ENCODE results near the gene WWOX. TPM values are rescaled to one million over a fixed set of nuclear protein-coding genes. Genes with fewer than 3 reads are reported as not detected.

WWOX gene
- total RNA-seq, 6 experiments from 2014 or later: 13.0 to 24.3 (median 16.5) TPM

GRCh38 chr16:78984887-78985464, 885.5 kb downstream of the WWOX start:
- ATAC-seq (peak; percentile 92 to 96 (median 93)), DNase-seq (peak; percentile 72 to 87 (median 81))
- 37% methylated on average over 12 of the region's 12 CpGs for WGBS (ENCODE audit: insufficient coverage, low coverage, low lambda C conversion rate, missing lambda C conversion rate)
- Histone ChIP-seq H3K4me1 (peaks cover 0 to 10% (median 0%) of the 10 kb centered on the region in 4 donors), H3K9me3 (no peaks in the 10 kb centered on the region), H3K36me3 (no peaks in the 10 kb centered on the region), H3K27me3 (no peaks in the 10 kb centered on the region), H3K27ac (no peak overlapping the region), H3K4me3 (peak overlapping the region in 2 of 3 donors; percentile 6 to 25)
- intact Hi-C loops (cut with DNase I): no loop called here
- TF ChIP-seq CTCF (IDR thresholded peaks at IDR 0.05) (no peak), POLR2A (IDR thresholded peaks at IDR 0.05) (no peak)

GRCh38 chr16:78985716-78986605, 886.5 kb downstream of the WWOX start:
- 87% methylated on average over 11 of the region's 13 CpGs for WGBS (ENCODE audit: insufficient coverage, low coverage, low lambda C conversion rate, missing lambda C conversion rate)
- Histone ChIP-seq H3K27ac (no peak overlapping the region), H3K4me3 (no peak overlapping the region), H3K36me3 (no peaks in the 10 kb centered on the region), H3K4me1 (peaks cover 0 to 10% (median 0%) of the 10 kb centered on the region in 4 donors), H3K9me3 (no peaks in the 10 kb centered on the region), H3K27me3 (no peaks in the 10 kb centered on the region)
- no peak for ATAC-seq
- no peak for TF ChIP-seq CTCF (IDR thresholded peaks at IDR 0.05)
- TF ChIP-seq POLR2A (IDR thresholded peaks at IDR 0.05): no peak
- intact Hi-C loops (cut with DNase I): no loop called here
- DNase-seq: no peak

GRCh38 chr16:78987666-78988065, 888.2 kb downstream of the WWOX start:
- Histone ChIP-seq H3K9me3 (no peaks in the 10 kb centered on the region), H3K36me3 (no peaks in the 10 kb centered on the region), H3K27ac (no peak overlapping the region), H3K27me3 (no peaks in the 10 kb centered on the region), H3K4me1 (peaks cover 0 to 10% (median 0%) of the 10 kb centered on the region in 4 donors), H3K4me3 (no peak overlapping the region)
- no peak for DNase-seq
- WGBS (ENCODE audit: insufficient coverage, low coverage, low lambda C conversion rate, missing lambda C conversion rate): 73% methylated on average over 8 of the region's 8 CpGs
- TF ChIP-seq POLR2A (IDR thresholded peaks at IDR 0.05): no peak
- intact Hi-C loops (cut with DNase I): no loop called here
- ATAC-seq: peak in 1 of 4 donors; percentile 24

- Histone ChIP-seq H3K4me1 (peaks cover 0 to 10% (median 0%) of the 10 kb centered on the region in 4 donors), H3K4me3 (no peak overlapping the region), H3K9me3 (no peaks in the 10 kb centered on the region), H3K27me3 (no peaks in the 10 kb centered on the region), H3K27ac (no peak overlapping the region), H3K36me3 (no peaks in the 10 kb centered on the region)
- WGBS (ENCODE audit: insufficient coverage, low coverage, low lambda C conversion rate, missing lambda C conversion rate): 80% methylated on average over 2 of the region's 9 CpGs
- ATAC-seq (no peak), DNase-seq (no peak)
- intact Hi-C loops (cut with DNase I): no loop called here
- TF ChIP-seq POLR2A (IDR thresholded peaks at IDR 0.05) (no peak), CTCF (IDR thresholded peaks at IDR 0.05) (no peak)
These were observed 889.0 kb downstream of the WWOX start for GRCh38 chr16:78988361-78988969.

All from right lobe of liver (tissue), 6 donors.